B cell (primary cell): Measurements from ENCODE around the gene ERICH6B.

Experiments used
- EZH2 ChIP-seq: IDR thresholded peaks from 2 replicates; pipeline ENCODE4 v1.6.1; 2012; ENCODE audit warnings: borderline replicate concordance, low read depth, mild to moderate bottlenecking, moderate library complexity, low read length; ENCODE audit not compliant: insufficient read depth, poor library complexity, severe bottlenecking
- TF ChIP-seq, protein P1 (sequence below): fragments of 200-600 bp; IDR thresholded peaks from one replicate; pipeline ENCODE4 v1.8.0; 2022; ENCODE audit warnings: antibody characterized with exemption, mild to moderate bottlenecking

DNA sequence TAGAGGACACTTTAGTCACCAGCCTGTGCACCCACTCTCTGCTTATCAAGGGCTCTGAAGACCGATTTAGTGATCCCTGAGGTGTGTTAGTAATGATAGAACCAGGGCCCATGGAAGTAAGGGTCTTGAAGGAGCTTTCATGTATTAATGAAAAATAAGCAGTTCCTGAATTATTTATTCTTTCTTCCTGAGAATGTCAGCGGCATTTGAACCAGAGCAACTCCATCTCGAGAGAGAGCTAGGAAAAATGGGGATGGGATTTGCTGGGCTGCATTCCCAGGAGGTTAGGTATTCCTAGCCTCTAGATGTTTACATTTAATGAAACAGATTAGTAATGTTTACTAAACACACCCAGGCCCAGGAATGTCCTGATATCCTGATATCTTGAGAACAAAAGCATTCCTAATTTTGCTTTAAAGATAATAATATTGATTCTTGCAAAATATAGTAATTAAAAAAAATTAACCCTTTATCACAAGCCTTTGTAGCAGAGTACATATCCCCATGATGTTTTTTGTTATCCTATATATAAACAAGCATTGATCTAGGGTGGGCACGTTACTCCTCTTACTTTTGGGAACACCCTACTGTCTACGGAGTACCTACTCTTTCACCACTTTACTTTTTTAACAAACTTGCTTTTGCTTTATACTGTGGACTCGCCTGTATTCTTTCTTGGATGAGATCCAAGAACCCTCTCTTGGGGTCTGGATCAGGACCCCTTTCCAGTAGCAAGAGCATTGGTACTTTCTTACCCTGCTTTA lies 87.7 kb downstream of the ERICH6B start:
- TF ChIP-seq, protein P1, sequence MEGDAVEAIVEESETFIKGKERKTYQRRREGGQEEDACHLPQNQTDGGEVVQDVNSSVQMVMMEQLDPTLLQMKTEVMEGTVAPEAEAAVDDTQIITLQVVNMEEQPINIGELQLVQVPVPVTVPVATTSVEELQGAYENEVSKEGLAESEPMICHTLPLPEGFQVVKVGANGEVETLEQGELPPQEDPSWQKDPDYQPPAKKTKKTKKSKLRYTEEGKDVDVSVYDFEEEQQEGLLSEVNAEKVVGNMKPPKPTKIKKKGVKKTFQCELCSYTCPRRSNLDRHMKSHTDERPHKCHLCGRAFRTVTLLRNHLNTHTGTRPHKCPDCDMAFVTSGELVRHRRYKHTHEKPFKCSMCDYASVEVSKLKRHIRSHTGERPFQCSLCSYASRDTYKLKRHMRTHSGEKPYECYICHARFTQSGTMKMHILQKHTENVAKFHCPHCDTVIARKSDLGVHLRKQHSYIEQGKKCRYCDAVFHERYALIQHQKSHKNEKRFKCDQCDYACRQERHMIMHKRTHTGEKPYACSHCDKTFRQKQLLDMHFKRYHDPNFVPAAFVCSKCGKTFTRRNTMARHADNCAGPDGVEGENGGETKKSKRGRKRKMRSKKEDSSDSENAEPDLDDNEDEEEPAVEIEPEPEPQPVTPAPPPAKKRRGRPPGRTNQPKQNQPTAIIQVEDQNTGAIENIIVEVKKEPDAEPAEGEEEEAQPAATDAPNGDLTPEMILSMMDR, result no peak
- no peak for TF ChIP-seq EZH2
